Mesothelial cell of epicardium (in vitro differentiated cells): ENCODE data around the gene FKBP11. TPM values are rescaled to one million over a fixed set of nuclear protein-coding genes. Genes with fewer than 3 reads are reported as not detected.
"Not testable (repeated sequence)": the region's sequence is repeated elsewhere in the genome, so short reads cannot be mapped to it uniquely, and the experiment has no call there.

Source experiments
- DNase-seq, 2 experiments: peaks; one replicate each; pipeline ENCODE4 v3.0.0; 2021; ENCODE audit warnings: low spot score in 2 of 2; ENCODE audit not compliant: unreplicated experiment in 2 of 2
- H3K27ac Mint-ChIP-seq: 2 replicates; pipeline ENCODE4 v1.8.0; 2021; ENCODE audit warnings: mixed read lengths
- H3K27me3 Mint-ChIP-seq: 2 replicates; pipeline ENCODE4 v1.8.0; 2021; ENCODE audit warnings: low read depth, mixed read lengths
- H3K36me3 Mint-ChIP-seq: 2 replicates; pipeline ENCODE4 v1.8.0; 2021; ENCODE audit warnings: mixed read lengths
- H3K4me1 Mint-ChIP-seq: 2 replicates; pipeline ENCODE4 v1.8.0; 2021; ENCODE audit warnings: mixed read lengths
- H3K4me3 Mint-ChIP-seq: 2 replicates; pipeline ENCODE4 v1.8.0; 2021; ENCODE audit warnings: mild to moderate bottlenecking, moderate library complexity, mixed read lengths
- H3K9me3 Mint-ChIP-seq: 2 replicates; pipeline ENCODE4 v1.8.0; 2021; ENCODE audit warnings: mixed read lengths
- total RNA-seq: library from RNA; stranded (reverse); gene quantifications from 3 replicates; pipeline ENCODE4 v1.2.1, GENCODE V29; 2021
- TF ChIP-seq, protein P1 (sequence below): fragments of 200-600 bp; sonication (generic); IDR thresholded peaks from one replicate; pipeline ENCODE4 v1.5.0; 2021; ENCODE audit warnings: antibody characterized with exemption; ENCODE audit not compliant: unreplicated experiment

Gene FKBP11
- total RNA-seq, 1 donor from 2014 or later = 33.7 TPM

DNA sequence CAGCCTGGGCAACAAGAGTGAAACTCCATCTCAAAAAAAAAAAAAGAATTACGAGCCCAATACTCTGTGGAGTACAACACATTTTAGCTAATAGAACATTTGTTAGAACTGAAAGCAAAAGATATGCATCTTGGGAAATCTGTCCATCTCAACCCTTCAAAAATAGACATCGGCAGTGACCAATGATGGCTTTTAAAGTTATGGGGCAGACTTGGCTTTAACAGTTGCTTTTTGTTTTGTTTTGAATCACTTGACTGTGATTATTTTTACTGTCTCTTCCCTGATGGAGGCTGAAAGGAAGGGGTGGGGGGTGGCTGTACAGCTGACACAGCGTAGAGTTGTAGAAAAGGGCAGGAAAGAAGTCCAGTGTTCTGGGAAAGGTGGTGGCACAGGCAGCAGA, 2.2 kb downstream of the FKBP11 start:
- no peak overlapping the region for H3K4me3 Mint-ChIP-seq
- H3K9me3 Mint-ChIP-seq = no peaks in the 10 kb centered on the region
- peaks cover 11% of the 10 kb centered on the region for H3K36me3 Mint-ChIP-seq
- peak overlapping the region; percentile 43 for H3K27ac Mint-ChIP-seq
- H3K27me3 Mint-ChIP-seq = no peaks in the 10 kb centered on the region
- no peak for DNase-seq
- TF ChIP-seq, protein P1, sequence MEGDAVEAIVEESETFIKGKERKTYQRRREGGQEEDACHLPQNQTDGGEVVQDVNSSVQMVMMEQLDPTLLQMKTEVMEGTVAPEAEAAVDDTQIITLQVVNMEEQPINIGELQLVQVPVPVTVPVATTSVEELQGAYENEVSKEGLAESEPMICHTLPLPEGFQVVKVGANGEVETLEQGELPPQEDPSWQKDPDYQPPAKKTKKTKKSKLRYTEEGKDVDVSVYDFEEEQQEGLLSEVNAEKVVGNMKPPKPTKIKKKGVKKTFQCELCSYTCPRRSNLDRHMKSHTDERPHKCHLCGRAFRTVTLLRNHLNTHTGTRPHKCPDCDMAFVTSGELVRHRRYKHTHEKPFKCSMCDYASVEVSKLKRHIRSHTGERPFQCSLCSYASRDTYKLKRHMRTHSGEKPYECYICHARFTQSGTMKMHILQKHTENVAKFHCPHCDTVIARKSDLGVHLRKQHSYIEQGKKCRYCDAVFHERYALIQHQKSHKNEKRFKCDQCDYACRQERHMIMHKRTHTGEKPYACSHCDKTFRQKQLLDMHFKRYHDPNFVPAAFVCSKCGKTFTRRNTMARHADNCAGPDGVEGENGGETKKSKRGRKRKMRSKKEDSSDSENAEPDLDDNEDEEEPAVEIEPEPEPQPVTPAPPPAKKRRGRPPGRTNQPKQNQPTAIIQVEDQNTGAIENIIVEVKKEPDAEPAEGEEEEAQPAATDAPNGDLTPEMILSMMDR = no peak
- H3K4me1 Mint-ChIP-seq = peaks cover 8% of the 10 kb centered on the region

DNA sequence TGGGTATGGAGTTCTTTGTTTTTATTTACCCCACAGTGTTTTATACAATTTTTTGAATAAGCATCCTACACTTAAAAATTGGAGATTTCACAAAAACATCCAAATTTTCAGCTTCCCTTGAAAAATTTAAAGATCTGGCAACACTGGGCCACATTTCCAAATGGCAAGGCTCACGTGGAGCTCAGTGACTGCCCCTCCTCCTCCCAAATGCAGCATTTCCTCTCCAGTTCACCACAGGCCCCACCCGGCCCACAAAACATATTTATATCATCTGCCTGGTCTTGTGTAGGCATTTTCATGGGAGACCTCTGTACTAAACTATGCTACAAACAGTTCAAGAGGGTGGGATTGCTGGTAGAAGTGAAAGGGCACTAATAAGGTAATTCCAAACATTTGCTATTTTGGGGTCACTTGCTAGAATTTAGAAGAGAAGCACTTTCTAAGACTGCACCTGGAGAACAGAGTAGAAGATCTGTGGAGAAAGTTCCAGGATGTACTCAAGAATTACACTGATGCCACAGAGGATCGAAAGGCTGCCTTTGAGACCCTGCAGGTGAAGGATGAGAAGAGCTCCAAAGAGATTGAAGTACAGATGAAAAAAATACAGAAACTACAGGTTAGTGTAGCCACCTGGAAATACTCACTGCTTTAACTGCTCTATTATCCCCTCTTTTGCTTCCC, 7.3 kb downstream of the FKBP11 start:
- no peaks in the 10 kb centered on the region for H3K9me3 Mint-ChIP-seq
- TF ChIP-seq, protein P1 = no peak
- no peaks in the 10 kb centered on the region for H3K4me1 Mint-ChIP-seq
- no peak overlapping the region for H3K4me3 Mint-ChIP-seq
- H3K27ac Mint-ChIP-seq = no peak overlapping the region
- H3K36me3 Mint-ChIP-seq = peaks cover 12% of the 10 kb centered on the region
- H3K27me3 Mint-ChIP-seq = no peaks in the 10 kb centered on the region
- DNase-seq = no peak

DNA sequence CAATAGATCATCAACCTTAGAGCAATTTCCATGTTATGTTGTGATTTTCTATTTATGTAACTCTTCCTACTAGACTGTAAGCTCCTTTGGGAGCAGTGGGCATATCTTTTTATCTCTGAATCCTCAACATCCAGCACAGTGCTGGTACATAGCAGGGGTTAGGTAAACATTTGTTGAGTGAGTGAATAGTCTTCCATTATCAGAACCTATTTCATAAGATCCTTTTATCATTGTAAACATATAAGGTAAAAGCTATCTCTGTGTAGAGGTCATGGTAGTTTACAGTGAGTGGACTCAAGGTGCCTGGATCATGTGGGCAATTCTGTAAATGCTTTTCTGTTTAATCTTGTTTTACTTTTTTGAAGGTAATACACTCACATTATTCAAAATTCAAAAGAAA, 15.1 kb downstream of the FKBP11 start:
- Mint-ChIP-seq H3K36me3 (no peaks in the 10 kb centered on the region), H3K27ac (no peak overlapping the region), H3K9me3 (no peaks in the 10 kb centered on the region), H3K4me1 (no peaks in the 10 kb centered on the region), H3K4me3 (no peak overlapping the region), H3K27me3 (peaks cover 3% of the 10 kb centered on the region)
- TF ChIP-seq, protein P1 = no peak
- no peak for DNase-seq

DNA sequence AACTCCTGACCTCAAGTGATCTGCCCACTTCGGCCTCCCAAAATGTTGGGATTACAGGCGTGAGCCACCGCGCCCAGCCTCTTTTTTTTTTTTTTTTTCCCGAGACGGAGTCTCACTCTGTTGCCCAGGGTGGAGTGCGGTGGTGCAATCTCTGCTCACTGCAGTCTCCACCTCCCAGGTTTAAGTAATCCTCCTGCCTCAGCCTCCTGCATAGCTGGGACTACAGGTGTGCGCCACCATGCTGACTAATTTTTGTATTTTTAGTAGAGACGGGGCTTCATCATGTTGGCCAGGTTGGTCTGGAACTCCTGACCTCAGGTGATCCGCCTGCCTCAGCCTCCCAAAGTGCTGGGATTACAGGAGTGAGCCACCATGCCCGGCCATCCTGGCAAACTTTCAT, 15.6 kb downstream of the FKBP11 start:
- DNase-seq = not testable (repeated sequence)

DNA sequence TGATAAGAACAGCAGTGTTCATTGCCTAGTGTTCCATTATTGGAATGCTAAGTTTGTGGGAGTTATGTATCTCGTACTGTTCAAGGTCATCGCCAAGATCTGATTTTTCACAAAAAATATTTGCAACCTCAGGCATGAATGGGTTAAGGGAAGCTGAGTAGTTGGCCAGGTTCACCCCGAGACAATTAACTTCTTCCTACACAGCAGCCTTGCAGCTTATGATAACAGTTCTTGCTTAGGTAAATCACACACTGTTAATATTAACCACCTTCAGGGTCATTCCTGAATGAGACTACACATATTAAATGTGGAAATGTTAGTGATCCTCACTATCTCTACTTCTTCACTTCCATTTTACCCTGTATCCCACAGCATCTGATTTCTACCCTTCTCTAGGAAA, 18.0 kb downstream of the FKBP11 start:
- Mint-ChIP-seq H3K27me3 (peaks cover 3% of the 10 kb centered on the region), H3K4me3 (no peak overlapping the region), H3K36me3 (no peaks in the 10 kb centered on the region), H3K9me3 (no peaks in the 10 kb centered on the region), H3K4me1 (no peaks in the 10 kb centered on the region), H3K27ac (no peak overlapping the region)
- TF ChIP-seq, protein P1 = no peak
- no peak for DNase-seq

More for the DNA sequence above, 15.6 kb downstream of the FKBP11 start:
- not testable (repeated sequence) for H3K27ac Mint-ChIP-seq, H3K4me1 Mint-ChIP-seq, H3K27me3 Mint-ChIP-seq, H3K4me3 Mint-ChIP-seq, H3K9me3 Mint-ChIP-seq, H3K36me3 Mint-ChIP-seq

DNA sequence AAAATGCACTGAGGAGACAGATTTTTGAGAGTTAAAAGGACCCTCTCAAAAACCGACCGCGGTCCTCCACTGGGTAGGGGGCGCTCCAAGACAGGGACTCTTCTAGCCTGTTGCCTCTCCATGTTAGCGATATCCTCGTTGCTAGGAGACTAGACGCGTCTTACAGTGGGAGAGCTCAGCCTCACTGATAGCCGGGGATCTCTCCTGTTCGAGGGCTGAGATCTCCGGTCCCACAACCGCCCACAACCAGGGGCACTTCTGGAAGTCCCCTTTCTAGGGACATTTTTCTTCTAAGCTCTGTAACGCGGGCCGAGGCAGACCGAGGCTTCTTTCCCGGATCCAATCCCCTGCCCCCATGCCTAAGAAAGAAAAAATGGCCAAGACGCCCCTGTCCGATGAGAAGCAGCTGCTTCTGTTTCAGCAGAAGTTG, 21.3 kb downstream of the FKBP11 start:
- Mint-ChIP-seq H3K27ac (no peak overlapping the region), H3K9me3 (no peaks in the 10 kb centered on the region), H3K27me3 (peaks cover 3% of the 10 kb centered on the region)

More for the DNA sequence above, 21.3 kb downstream of the FKBP11 start:
- H3K4me1 Mint-ChIP-seq = no peaks in the 10 kb centered on the region
- TF ChIP-seq, protein P1 = peak; percentile 39
- no peaks in the 10 kb centered on the region for H3K36me3 Mint-ChIP-seq
- peak; percentile 69 to 86 for DNase-seq
- peak overlapping the region; percentile 76 for H3K4me3 Mint-ChIP-seq
